ENCODE measurements around the gene CCR5. TPM values are rescaled to one million over a fixed set of nuclear protein-coding genes. Genes with fewer than 3 reads are reported as not detected.

Gene CCR5
- total and polyA plus RNA-seq, 9 of the 15 experiments (the other 6 are each of a cell fraction or from before 2014, with no cell fraction given): not detected

DNA sequence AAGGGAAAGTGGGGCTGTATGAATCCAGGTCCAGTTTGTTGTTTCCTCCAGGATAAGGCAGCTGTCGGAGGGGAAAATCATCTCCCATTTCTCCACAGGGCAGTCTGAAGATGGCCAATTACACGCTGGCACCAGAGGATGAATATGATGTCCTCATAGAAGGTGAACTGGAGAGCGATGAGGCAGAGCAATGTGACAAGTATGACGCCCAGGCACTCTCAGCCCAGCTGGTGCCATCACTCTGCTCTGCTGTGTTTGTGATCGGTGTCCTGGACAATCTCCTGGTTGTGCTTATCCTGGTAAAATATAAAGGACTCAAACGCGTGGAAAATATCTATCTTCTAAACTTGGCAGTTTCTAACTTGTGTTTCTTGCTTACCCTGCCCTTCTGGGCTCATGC is 37.2 kb downstream of the CCR5 start:
- WGBS (ENCODE audit: insufficient coverage, low coverage, missing lambda C conversion rate): 54% methylated on average over 7 of the region's 7 CpGs
- Histone ChIP-seq H3K36me3 (ENCODE audit: control insufficient read depth, insufficient read depth, low read length) (no peaks in the 10 kb centered on the region), H2AFZ (ENCODE audit: low read depth, low read length) (peak overlapping the region; percentile 96), H3K4me1 (replicated peaks in 1 of 2; ENCODE audit: control insufficient read depth in 2 of 2, insufficient read depth in 2 of 2, low read length in 2 of 2) (peaks cover 25 to 45% of the 10 kb centered on the region in 2 experiments), H3K4me2 (ENCODE audit: insufficient read depth, low read length) (peak overlapping the region; percentile 84), H3K9me1 (ENCODE audit: control insufficient read depth, insufficient read depth, low read length) (no peaks in the 10 kb centered on the region), H3K27ac (ENCODE audit: extremely low read depth, low read depth, low read length) (peak overlapping the region; percentile 88), H3K9ac (ENCODE audit: insufficient read depth in 1 of 2, low read depth in 2 of 2, low read length in 2 of 2) (peak overlapping the region; percentile 34 to 66; a peak in 3 of 4 replicates), H3K4me3 (peak overlapping the region; percentile 35), H3K79me2 (ENCODE audit: control insufficient read depth, insufficient read depth, low read length) (peaks cover 2% of the 10 kb centered on the region; the same call in 1 of the 3 replicates), H3K9me3 (replicated peaks; ENCODE audit: control insufficient read depth, insufficient read depth, low read depth, low read length) (no peaks in the 10 kb centered on the region; the same call in 1 of the 2 replicates), H3K27me3 (ENCODE audit: control insufficient read depth in 2 of 2, insufficient read depth in 2 of 2, low read length in 2 of 2) (no peaks in the 10 kb centered on the region), H4K20me1 (replicated peaks; ENCODE audit: control insufficient read depth, insufficient read depth, low read length) (no peaks in the 10 kb centered on the region)
- POLR2A ChIA-PET: interaction anchor here (0.6 to 2.3 kb wide), 10 partner anchors 8 to 96 kb away, joined by 3 to 8 read pairs (median 4); partner anchors contain the start of gene CCR5
- no peak for ATAC-seq
- BruUV-seq (replicated peaks): no TSS peak
- FAIRE-seq: no peak
- in situ Hi-C loops (cut with MboI): loop anchor here (25.0 kb wide), 1 partner anchor 1371 kb away; the partner anchor contains the start of gene CLEC3B
- no peak for DNase-seq (ENCODE audit: extremely low read depth in 1 of 4, low spot score in 3 of 4)
- intact Hi-C loops (cut with micrococcal nuclease): no loop called here
- TF ChIP-seq NCOA2 (IDR thresholded peaks at IDR 0.05; ENCODE audit: partially characterized antibody in 2 of 2) (no peak), MYC (IDR thresholded peaks at IDR 0.05; ENCODE audit: low read depth, low read length) (no peak), MYC (CRISPR knock-in tag; IDR thresholded peaks at IDR 0.05; ENCODE audit: borderline replicate concordance, low read depth) (0 out of 2 replicates have a peak, but pooled peaks have one; percentile 17), BCL6 (CRISPR knock-in tag; IDR thresholded peaks at IDR 0.05) (0 out of 2 replicates have a peak, but pooled peaks have one; percentile 31), CXXC5 (CRISPR knock-in tag; IDR thresholded peaks at IDR 0.05) (0 out of 2 replicates have a peak, but pooled peaks have one; percentile 20), ERF (CRISPR knock-in tag; IDR thresholded peaks at IDR 0.05) (0 out of 2 replicates have a peak, but pooled peaks have one; percentile 35), NFE2 (IDR thresholded peaks at IDR 0.05; ENCODE audit: low read depth) (no peak)
- TF ChIP-seq, protein P1, sequence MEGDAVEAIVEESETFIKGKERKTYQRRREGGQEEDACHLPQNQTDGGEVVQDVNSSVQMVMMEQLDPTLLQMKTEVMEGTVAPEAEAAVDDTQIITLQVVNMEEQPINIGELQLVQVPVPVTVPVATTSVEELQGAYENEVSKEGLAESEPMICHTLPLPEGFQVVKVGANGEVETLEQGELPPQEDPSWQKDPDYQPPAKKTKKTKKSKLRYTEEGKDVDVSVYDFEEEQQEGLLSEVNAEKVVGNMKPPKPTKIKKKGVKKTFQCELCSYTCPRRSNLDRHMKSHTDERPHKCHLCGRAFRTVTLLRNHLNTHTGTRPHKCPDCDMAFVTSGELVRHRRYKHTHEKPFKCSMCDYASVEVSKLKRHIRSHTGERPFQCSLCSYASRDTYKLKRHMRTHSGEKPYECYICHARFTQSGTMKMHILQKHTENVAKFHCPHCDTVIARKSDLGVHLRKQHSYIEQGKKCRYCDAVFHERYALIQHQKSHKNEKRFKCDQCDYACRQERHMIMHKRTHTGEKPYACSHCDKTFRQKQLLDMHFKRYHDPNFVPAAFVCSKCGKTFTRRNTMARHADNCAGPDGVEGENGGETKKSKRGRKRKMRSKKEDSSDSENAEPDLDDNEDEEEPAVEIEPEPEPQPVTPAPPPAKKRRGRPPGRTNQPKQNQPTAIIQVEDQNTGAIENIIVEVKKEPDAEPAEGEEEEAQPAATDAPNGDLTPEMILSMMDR (IDR thresholded peaks at IDR 0.05 in 2 of 3, conservative IDR thresholded peaks at IDR 0.05 in 1 of 3; ENCODE audit: insufficient read depth in 2 of 3, low read depth in 1 of 3, low read length in 3 of 3): no peak
- TF ChIP-seq, protein P2, sequence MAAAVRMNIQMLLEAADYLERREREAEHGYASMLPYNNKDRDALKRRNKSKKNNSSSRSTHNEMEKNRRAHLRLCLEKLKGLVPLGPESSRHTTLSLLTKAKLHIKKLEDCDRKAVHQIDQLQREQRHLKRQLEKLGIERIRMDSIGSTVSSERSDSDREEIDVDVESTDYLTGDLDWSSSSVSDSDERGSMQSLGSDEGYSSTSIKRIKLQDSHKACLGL (CRISPR knock-in tag; IDR thresholded peaks at IDR 0.05; ENCODE audit: borderline replicate concordance, poor library complexity, severe bottlenecking): no peak
- TF ChIP-seq, protein P3, sequence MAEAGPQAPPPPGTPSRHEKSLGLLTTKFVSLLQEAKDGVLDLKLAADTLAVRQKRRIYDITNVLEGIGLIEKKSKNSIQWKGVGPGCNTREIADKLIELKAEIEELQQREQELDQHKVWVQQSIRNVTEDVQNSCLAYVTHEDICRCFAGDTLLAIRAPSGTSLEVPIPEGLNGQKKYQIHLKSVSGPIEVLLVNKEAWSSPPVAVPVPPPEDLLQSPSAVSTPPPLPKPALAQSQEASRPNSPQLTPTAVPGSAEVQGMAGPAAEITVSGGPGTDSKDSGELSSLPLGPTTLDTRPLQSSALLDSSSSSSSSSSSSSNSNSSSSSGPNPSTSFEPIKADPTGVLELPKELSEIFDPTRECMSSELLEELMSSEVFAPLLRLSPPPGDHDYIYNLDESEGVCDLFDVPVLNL (CRISPR knock-in tag; IDR thresholded peaks at IDR 0.05; ENCODE audit: low read depth): no peak
- CTCF ChIA-PET (ENCODE audit: low intra/inter-chr PET ratio): no interaction called here

All from K562 (cell line).